Measurements from ENCODE around the gene CLDN10. TPM values are rescaled to one million over a fixed set of nuclear protein-coding genes. Genes with fewer than 3 reads are reported as not detected.

The CLDN10 gene
- total RNA-seq, 2 experiments from 2014 or later = not detected

DNA sequence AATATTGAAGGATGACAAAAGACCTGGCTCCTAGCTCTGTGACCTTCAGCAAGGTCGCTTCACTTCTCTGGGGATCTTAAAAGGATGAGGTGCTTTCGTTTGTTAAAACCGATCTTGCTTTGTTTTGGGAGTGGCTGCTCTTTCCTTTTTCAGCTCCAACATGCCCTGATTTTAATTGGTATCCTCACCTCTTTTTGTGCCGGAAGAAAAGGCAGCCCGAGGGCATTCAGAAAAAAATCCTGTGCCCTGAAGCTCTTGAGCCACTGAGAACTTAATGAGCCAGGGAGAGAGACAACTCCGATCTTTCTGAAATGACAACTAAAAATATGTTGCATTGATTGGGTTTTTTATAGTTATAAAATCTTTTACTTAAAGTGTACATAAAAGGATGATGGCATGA, 19.4 kb downstream of the CLDN10 start:
- Mint-ChIP-seq H3K4me1 (ENCODE audit: low read depth) (no peaks in the 10 kb centered on the region), H3K27ac (no peak overlapping the region), H3K4me3 (no peak overlapping the region), H3K27me3 (ENCODE audit: low read depth) (no peaks in the 10 kb centered on the region), H3K9me3 (ENCODE audit: insufficient read depth) (no peaks in the 10 kb centered on the region), H3K36me3 (ENCODE audit: low read depth) (no peaks in the 10 kb centered on the region)
- DNase-seq (no peak), ATAC-seq (no peak)
- POLR2A ChIA-PET = no interaction called here
- CTCF ChIA-PET = interaction anchor here (1.6 kb wide), 1 partner anchor 20 kb away, joined by 4 read pairs; the partner anchor contains the start of gene CLDN10

DNA sequence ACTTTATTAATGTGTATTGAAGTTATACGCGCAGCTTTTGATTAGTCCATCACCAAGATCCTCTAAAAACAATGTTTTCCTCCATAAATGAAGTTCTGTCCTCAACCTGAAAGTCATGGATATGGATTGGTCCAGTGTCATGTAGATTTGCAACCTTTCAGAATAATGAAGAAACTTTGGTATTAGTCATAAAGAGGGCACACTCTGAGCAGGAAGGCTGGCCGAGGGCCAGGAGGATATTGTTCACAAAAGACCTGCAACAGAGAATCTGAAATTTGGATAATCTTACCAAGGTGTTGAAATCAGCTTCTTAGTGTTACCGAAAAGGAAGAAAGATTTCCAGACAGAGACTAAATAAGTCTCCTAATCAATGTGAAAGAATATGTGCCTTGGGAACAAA, 20.7 kb downstream of the CLDN10 start:
- H3K9me3 Mint-ChIP-seq (ENCODE audit: insufficient read depth) = no peaks in the 10 kb centered on the region
- ATAC-seq (no peak), DNase-seq (no peak)
- H3K27ac Mint-ChIP-seq = no peak overlapping the region
- no peaks in the 10 kb centered on the region for H3K4me1 Mint-ChIP-seq (ENCODE audit: low read depth)
- ChIA-PET CTCF (interaction anchor here (1.6 kb wide), 1 partner anchor 21 kb away, joined by 4 read pairs; the partner anchor contains the start of gene CLDN10), POLR2A (no interaction called here)
- H3K36me3 Mint-ChIP-seq (ENCODE audit: low read depth) = no peaks in the 10 kb centered on the region
- H3K27me3 Mint-ChIP-seq (ENCODE audit: low read depth) = no peaks in the 10 kb centered on the region
- H3K4me3 Mint-ChIP-seq = no peak overlapping the region

DNA sequence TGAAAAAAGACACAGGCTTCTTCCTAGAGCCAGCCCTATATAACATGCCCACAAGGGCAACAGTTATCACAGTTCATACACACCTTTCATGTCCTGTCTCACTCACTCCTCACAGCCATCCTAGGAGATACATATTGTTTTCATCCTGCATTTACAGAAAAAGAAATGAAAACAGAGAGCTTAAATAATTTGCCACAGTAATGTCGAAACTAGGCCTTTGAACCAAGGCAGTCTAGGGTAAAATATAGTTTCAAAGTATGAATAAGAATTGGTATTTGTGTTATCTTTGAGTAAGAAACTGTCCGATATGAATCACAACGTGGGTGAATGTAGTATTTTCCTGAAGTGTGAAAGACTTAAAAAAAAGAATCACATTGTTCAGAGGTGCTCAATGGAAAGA, 26.8 kb downstream of the CLDN10 start:
- no peak overlapping the region for H3K4me3 Mint-ChIP-seq
- H3K27ac Mint-ChIP-seq = no peak overlapping the region
- no peaks in the 10 kb centered on the region for H3K36me3 Mint-ChIP-seq (ENCODE audit: low read depth)
- DNase-seq (no peak), ATAC-seq (no peak)
- H3K4me1 Mint-ChIP-seq (ENCODE audit: low read depth) = no peaks in the 10 kb centered on the region
- POLR2A ChIA-PET = no interaction called here
- no peaks in the 10 kb centered on the region for H3K9me3 Mint-ChIP-seq (ENCODE audit: insufficient read depth)
- no peaks in the 10 kb centered on the region for H3K27me3 Mint-ChIP-seq (ENCODE audit: low read depth)
- CTCF ChIA-PET = no interaction called here

DNA sequence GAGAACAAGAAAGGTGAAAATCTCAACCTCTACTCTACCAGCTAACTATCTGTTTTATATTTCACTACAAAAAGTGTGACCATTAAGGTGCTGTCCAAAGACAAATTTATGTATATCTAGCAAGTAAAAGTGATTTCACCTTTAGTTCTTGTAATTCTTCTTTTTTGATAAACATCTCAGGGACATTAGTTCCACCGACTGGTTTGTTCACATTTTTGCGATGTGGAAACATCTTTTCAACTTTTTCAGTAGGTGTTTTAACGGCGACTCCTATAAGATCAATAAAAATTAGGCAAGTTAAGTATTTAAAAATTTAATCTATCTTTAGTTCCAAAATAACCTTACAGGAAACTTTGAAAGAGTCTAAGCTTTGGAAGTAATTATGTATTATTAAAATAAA, 33.3 kb downstream of the CLDN10 start:
- no peak overlapping the region for H3K27ac Mint-ChIP-seq
- H3K36me3 Mint-ChIP-seq (ENCODE audit: low read depth) = no peaks in the 10 kb centered on the region
- no peak overlapping the region for H3K4me3 Mint-ChIP-seq
- no peak for DNase-seq
- POLR2A ChIA-PET = no interaction called here
- CTCF ChIA-PET = no interaction called here
- no peaks in the 10 kb centered on the region for H3K9me3 Mint-ChIP-seq (ENCODE audit: insufficient read depth)
- H3K27me3 Mint-ChIP-seq (ENCODE audit: low read depth) = no peaks in the 10 kb centered on the region
- ATAC-seq = no peak
- H3K4me1 Mint-ChIP-seq (ENCODE audit: low read depth) = no peaks in the 10 kb centered on the region

DNA sequence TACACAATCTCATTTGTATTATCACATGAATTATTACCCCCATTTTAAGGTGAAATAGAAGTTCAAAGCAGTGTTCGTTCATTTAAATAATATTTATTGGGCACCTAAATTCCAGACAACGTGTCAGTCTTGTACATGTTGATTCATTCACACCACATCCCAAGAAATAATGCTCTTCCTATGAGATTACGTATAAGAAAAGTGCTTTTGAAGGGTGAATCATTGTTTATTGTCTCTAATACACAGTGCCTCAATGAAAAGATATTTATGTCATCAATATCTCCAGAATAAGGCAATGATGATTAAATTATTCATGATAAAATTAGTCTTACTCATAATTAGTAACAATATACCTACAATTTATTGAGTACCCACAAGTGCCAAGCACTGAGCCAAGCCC, 35.6 kb downstream of the CLDN10 start:
- H3K4me1 Mint-ChIP-seq (ENCODE audit: low read depth) = no peaks in the 10 kb centered on the region
- H3K9me3 Mint-ChIP-seq (ENCODE audit: insufficient read depth) = no peaks in the 10 kb centered on the region
- ChIA-PET POLR2A (no interaction called here), CTCF (no interaction called here)
- no peak for DNase-seq
- H3K4me3 Mint-ChIP-seq = no peak overlapping the region
- H3K36me3 Mint-ChIP-seq (ENCODE audit: low read depth) = no peaks in the 10 kb centered on the region
- ATAC-seq = no peak
- no peaks in the 10 kb centered on the region for H3K27me3 Mint-ChIP-seq (ENCODE audit: low read depth)
- no peak overlapping the region for H3K27ac Mint-ChIP-seq

DNA sequence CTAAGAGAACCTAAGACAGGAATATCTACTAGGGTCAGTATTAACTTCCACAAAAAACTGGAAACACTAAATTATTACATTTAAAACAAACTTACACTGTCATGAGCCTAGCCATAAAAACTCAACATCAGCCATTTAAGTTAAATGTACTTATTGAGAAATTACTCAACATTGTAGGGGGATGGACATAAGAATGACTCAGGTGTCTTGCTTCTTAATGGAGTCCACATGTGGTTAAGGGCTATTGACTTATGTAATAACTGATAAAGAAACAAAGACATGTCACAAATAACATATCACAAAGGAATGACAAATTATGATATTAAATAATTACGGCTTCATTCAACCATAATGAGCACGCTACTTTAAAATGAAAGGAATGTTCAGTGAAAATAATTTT, 36.2 kb downstream of the CLDN10 start:
- Mint-ChIP-seq H3K27ac (no peak overlapping the region), H3K36me3 (ENCODE audit: low read depth) (no peaks in the 10 kb centered on the region), H3K4me3 (no peak overlapping the region), H3K27me3 (ENCODE audit: low read depth) (peaks cover under 1% of the 10 kb centered on the region), H3K4me1 (ENCODE audit: low read depth) (no peaks in the 10 kb centered on the region), H3K9me3 (ENCODE audit: insufficient read depth) (no peaks in the 10 kb centered on the region)
- DNase-seq = no peak
- ATAC-seq = no peak
- ChIA-PET CTCF (no interaction called here), POLR2A (no interaction called here)

DNA sequence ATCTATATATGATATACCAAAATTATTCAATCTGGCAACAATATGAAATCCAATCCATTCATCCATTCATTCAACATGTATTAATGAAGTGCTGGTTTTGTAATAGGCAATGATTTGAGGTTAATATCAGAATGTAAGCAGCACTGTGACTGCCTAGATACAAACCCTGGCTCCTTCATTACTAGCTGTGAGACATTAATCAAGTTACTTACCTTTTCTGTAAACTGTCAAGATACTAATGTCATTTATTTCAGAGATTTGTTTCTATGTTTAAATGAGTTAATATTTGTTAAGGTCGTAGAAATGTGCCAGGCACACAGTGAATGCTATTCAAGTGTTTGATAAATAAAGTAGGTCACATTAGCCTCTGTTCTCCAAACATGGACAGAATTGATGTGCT, 40.9 kb downstream of the CLDN10 start:
- ATAC-seq = no peak
- DNase-seq = no peak
- Mint-ChIP-seq H3K9me3 (ENCODE audit: insufficient read depth) (no peaks in the 10 kb centered on the region), H3K27ac (no peak overlapping the region), H3K4me1 (ENCODE audit: low read depth) (no peaks in the 10 kb centered on the region), H3K27me3 (ENCODE audit: low read depth) (peaks cover 4% of the 10 kb centered on the region), H3K36me3 (ENCODE audit: low read depth) (no peaks in the 10 kb centered on the region), H3K4me3 (no peak overlapping the region)
- ChIA-PET POLR2A (interaction anchor here (1.0 kb wide), 1 partner anchor 29 kb away, joined by 3 read pairs; no protein-coding TSS in a partner anchor), CTCF (no interaction called here)

DNA sequence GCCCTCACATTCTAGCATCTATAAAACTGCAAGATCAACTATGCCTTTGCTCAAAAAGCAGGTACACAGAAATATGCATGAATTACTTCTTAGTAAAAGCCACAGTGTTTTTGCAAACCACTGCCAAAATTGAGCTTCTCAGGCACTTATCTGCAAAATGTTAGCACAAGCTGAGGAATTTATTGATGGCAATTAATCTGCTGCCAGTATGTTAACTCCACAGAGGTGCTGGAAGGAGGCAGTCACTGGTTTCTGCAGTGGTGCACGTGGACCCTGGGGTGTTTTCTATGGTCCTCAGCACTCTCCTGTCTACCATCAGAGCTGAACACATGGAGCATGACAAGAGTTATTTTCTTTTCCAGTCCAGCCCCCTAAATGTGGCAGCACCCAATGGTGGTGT, 44.2 kb downstream of the CLDN10 start:
- ATAC-seq = no peak
- H3K4me1 Mint-ChIP-seq (ENCODE audit: low read depth) = no peaks in the 10 kb centered on the region
- POLR2A ChIA-PET = no interaction called here
- no peaks in the 10 kb centered on the region for H3K36me3 Mint-ChIP-seq (ENCODE audit: low read depth)
- no peak overlapping the region for H3K27ac Mint-ChIP-seq
- no peaks in the 10 kb centered on the region for H3K9me3 Mint-ChIP-seq (ENCODE audit: insufficient read depth)
- no peak overlapping the region for H3K4me3 Mint-ChIP-seq
- H3K27me3 Mint-ChIP-seq (ENCODE audit: low read depth) = peaks cover 8% of the 10 kb centered on the region
- CTCF ChIA-PET = no interaction called here
- DNase-seq = no peak

DNA sequence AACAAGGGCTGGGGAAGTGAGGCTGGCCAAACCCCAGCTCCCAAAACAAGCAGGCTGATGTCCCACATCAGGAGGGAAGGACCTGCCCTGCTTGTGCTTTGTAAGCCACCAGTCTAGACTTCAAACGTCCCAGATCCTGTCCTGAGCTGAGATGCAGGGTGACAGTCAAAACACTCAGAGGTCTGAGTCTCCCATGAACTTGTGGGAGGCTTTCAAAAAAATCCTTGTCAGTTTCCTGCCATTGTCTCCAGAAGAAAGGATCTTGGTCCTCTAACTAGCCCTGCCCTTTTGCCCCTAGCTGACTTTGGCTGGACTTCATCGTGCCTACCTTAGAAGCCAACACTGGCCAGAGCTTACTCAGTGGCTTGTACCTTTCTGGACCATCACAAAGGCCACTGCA, 48.7 kb downstream of the CLDN10 start:
- ChIA-PET CTCF (no interaction called here), POLR2A (no interaction called here)
- DNase-seq = no peak
- Mint-ChIP-seq H3K4me3 (no peak overlapping the region), H3K27ac (no peak overlapping the region), H3K36me3 (ENCODE audit: low read depth) (no peaks in the 10 kb centered on the region), H3K27me3 (ENCODE audit: low read depth) (peaks cover 6% of the 10 kb centered on the region), H3K9me3 (ENCODE audit: insufficient read depth) (no peaks in the 10 kb centered on the region), H3K4me1 (ENCODE audit: low read depth) (no peaks in the 10 kb centered on the region)
- no peak for ATAC-seq

DNA sequence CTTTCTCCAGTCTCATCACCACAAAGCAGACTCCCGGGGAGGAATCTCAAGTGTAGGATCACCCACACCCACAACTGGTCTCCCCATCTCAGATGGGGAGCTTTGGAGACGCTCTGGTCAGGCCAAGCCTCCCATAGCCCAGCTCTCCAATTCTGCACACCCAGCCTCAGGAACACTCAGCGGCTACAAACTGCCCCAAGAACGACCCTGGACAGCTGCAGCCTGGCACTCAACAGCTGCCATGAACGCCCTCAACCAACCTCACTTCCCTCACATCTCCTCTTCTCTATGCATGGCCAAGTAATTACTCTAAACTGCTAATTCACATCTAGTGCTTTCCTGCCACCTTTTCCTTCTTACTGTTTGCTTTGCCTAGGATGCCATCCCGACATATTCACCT, 49.4 kb downstream of the CLDN10 start:
- ATAC-seq = no peak
- no peaks in the 10 kb centered on the region for H3K9me3 Mint-ChIP-seq (ENCODE audit: insufficient read depth)
- peaks cover 6% of the 10 kb centered on the region for H3K27me3 Mint-ChIP-seq (ENCODE audit: low read depth)
- no peak overlapping the region for H3K27ac Mint-ChIP-seq
- H3K4me1 Mint-ChIP-seq (ENCODE audit: low read depth) = no peaks in the 10 kb centered on the region
- H3K36me3 Mint-ChIP-seq (ENCODE audit: low read depth) = no peaks in the 10 kb centered on the region
- ChIA-PET POLR2A (no interaction called here), CTCF (no interaction called here)
- no peak for DNase-seq
- no peak overlapping the region for H3K4me3 Mint-ChIP-seq

DNA sequence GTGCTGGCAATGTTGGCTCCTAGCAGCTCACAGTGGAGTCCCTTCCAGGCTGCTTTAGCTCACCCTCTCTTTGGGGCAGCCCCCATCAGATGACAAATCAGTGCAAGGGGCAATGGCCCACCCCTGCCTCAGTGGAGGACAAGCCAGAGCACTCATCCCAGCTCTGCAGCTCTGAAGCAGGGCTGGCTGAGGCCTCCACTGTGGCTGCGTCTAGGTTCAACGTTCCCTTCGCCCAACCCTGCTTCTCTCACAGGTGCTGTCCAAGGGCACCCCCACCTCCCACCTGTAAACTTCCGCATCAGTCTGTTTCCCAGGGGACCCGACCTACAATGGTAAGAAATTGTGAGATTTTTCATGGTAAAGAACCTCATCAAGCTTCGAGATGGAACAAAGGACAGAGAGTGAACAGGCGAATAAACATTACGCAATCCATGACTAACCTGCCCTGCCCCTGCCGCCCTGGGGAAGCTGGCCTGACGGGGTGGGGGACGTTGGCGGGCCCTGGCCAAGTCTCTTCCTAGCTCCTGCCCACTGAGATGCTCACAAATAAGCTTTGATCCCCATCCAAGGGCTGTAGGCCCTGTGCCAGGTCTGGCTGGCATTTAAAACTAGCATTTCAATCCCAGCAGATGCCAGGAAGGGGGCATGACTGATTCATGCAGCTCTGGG, 51.5 kb downstream of the CLDN10 start:
- POLR2A ChIA-PET = no interaction called here
- Mint-ChIP-seq H3K4me3 (no peak overlapping the region), H3K36me3 (ENCODE audit: low read depth) (no peaks in the 10 kb centered on the region)

DNA sequence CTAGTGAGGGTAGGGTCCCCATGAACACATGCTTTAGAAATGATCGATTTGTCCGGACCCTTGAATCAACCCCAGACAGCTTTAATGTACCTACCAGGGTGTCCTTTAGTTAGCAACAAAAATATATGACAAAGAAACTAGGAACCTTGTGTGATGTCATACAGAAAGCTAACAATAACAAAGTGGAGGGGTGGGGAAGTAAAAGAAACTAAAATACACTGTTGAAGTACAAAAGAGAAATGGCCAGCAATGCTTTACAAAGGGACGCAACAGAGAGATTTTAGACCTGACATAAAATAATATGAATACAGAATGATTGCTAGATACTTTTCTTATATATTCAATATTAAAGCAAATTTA, 52.0 kb downstream of the CLDN10 start:
- ATAC-seq = no peak
- CTCF ChIA-PET = no interaction called here
- Mint-ChIP-seq H3K9me3 (ENCODE audit: insufficient read depth) (no peaks in the 10 kb centered on the region), H3K27ac (no peak overlapping the region), H3K4me1 (ENCODE audit: low read depth) (no peaks in the 10 kb centered on the region), H3K4me3 (no peak overlapping the region), H3K36me3 (ENCODE audit: low read depth) (no peaks in the 10 kb centered on the region), H3K27me3 (ENCODE audit: low read depth) (peaks cover 5% of the 10 kb centered on the region)
- no peak for DNase-seq
- POLR2A ChIA-PET = no interaction called here

More for the DNA sequence above, 51.5 kb downstream of the CLDN10 start:
- DNase-seq (no peak), ATAC-seq (no peak)
- CTCF ChIA-PET = no interaction called here
- H3K9me3 Mint-ChIP-seq (ENCODE audit: insufficient read depth) = no peaks in the 10 kb centered on the region
- H3K4me1 Mint-ChIP-seq (ENCODE audit: low read depth) = no peaks in the 10 kb centered on the region
- H3K27me3 Mint-ChIP-seq (ENCODE audit: low read depth) = peaks cover 9% of the 10 kb centered on the region
- no peak overlapping the region for H3K27ac Mint-ChIP-seq

DNA sequence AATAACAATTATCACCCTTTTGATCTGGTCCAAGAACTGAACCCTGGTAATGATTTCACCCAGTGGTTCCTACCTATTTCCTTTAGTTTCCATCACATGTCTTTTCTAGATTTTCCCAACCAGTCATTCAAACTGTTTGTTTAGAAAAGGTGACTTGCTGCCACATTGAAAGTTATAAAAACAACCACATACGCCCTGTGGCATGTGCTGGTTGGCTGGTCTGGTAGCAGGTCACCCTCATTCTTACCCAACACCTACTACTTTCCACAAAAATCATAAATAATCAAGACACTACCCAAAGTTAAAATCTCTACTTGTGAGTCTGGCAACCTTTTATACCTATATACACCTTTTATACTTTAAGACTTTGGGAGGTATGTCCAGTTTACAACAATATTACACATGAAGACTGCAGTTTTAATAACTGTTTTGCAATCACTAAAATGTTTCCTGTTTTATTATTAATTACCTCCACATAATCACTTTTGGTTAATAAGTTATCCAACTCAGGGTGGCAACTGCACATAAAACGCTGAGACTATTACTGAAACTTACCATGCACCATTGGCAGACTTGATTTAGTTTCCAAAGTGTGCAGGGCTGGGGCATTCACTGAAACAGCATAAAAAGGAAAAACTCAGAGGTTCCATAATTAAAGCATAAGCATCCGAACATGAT, 53.1 kb downstream of the CLDN10 start:
- ATAC-seq = no peak
- Mint-ChIP-seq H3K4me1 (ENCODE audit: low read depth) (no peaks in the 10 kb centered on the region), H3K4me3 (no peak overlapping the region), H3K27ac (no peak overlapping the region), H3K36me3 (ENCODE audit: low read depth) (no peaks in the 10 kb centered on the region), H3K27me3 (ENCODE audit: low read depth) (peaks cover 5% of the 10 kb centered on the region), H3K9me3 (ENCODE audit: insufficient read depth) (no peaks in the 10 kb centered on the region)
- POLR2A ChIA-PET = no interaction called here
- no peak for DNase-seq
- CTCF ChIA-PET = no interaction called here
